Ureter (tissue), 1 donor: ENCODE measurements around the gene SLC16A6. TPM values are rescaled to one million over a fixed set of nuclear protein-coding genes. Genes with fewer than 3 reads are reported as not detected.
"Not testable (repeated sequence)": the region's sequence is repeated elsewhere in the genome, so short reads cannot be mapped to it uniquely, and the experiment has no call there.

ENCODE experiments used
- DNase-seq: peaks from one replicate; pipeline ENCODE4 v3.0.0-alpha.2; 2020; ENCODE audit warnings: low spot score
- total RNA-seq: library from RNA; stranded (reverse); gene quantifications from one replicate; pipeline ENCODE4 v1.2.4, GENCODE V29; 2023
- donor health status: DM: yes; HTN: yes; CAD: no.

Gene SLC16A6
- total RNA-seq, 1 donor from 2014 or later: 3.0 TPM

DNA sequence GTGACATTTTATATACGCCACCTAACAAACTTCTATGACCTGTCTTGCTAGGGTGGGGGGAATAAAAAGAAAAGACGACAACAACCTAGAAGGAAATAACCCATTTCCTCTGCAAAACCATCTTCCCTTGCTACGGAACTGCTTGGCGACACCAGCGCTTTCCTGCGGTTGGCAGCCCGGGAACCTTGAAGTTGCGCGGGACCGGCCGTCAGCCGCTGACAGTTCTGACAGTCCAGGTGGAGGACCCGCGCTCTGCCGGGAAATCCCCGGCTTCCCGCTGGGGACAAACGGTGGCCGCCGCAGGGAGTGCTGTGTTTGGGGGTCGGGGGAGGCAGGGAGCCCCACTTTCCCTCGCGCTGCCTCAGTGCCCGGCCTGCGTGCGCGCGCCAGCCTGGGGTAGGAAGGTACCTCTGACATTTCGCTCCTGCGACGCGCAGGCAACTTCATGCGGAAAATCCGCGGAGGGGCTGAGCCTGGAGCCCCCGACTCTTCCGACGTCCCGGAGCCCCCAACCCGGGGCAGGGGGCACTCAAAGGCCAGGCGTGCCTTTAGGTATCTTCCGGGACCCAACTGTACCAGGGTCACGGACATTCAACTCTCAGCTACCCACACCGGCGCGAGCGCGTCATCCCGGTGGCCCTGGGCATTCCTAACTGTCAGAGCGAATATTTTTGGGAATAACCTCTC is 516 bp downstream of the SLC16A6 start:
- peak; percentile 56 for DNase-seq

DNA sequence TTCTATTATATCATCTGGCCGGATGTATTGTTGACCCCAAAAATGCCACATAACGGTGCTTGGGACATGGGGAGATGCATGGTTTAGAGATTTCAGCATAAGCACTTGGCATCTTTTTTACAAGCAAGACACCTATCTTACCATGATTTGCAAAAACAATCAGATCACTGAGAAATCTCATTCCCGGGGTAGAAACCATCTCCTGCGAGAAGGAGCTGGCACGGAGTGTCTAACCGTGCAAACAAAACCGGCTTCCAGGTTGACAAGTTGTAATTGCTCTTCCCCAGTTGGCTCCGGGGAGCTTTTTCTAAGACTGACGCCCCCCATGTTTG is 1.0 kb downstream of the SLC16A6 start:
- DNase-seq: no peak

DNA sequence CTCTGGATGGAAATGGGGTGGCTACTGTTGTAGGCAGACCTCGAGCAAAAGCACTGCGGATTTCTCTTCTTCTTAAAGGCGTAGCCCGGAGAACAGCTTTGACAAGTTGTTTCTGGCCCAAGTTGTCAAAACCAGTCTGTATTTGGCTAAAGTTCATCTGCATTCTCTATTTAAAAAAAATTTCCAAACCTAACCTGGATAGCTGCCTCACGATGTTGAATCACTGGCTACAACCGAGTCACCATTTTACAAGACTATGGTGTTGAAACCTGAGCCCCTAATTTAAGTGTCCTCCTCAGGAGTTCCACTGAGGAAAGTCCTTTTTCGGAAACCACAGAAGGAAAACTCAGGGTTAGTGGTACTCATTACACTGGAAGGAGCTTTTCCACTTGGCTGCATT is 1.5 kb downstream of the SLC16A6 start:
- no peak for DNase-seq

DNA sequence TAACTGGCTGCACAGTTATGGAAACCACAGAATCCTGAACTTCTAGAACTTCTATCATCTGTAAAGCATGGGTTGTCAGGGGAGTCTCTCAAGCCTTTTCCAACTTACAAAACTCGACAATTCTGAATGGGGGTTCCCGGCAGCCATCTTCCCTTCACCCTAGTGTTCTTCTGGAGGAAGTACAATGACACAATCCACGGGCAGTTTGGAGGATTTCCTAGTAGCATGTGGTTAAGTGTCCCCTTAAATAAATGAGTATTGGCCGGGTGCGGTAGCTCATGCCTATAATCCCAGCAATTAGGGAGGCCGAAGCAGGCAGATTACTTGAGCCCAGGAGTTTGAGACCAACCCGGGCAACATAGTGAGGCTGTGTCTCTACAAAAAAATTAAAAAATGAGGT is 2.1 kb downstream of the SLC16A6 start:
- no peak for DNase-seq

DNA sequence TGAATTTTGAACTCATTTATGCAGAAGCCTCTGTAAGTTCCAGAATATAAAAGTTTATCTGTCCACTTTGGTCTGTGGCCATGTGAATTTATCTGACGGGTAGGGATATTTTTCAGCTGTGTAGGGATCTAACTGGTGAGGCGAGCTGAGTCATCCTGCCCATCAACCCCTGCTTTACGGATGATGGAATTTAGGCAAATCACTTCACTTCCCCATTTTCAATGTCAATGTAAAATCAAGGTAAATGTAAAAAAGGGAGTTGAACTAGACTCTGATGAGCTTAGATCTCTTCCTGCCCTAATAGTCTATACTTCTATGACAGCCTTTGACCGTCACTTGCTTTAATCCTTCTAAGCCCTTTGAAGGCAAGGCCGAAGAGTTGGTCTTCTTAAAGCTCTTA is 2.6 kb downstream of the SLC16A6 start:
- no peak for DNase-seq

DNA sequence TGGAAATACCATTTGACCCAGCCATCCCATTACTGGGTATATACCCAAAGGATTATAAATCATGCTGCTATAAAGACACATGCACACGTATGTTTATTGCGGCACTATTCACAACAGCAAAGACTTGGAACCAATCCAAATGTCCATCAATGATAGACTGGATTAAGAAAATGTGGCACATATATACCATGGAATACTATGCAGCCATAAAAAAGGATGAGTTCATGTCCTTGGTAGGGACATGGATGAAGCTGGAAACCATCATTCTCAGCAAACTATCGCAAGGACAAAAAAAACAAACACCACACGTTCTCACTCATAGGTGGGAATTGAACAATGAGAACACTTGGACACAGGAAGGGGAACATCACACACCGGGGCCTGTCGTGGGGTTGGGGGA is 9.0 kb downstream of the SLC16A6 start:
- DNase-seq: not testable (repeated sequence)

DNA sequence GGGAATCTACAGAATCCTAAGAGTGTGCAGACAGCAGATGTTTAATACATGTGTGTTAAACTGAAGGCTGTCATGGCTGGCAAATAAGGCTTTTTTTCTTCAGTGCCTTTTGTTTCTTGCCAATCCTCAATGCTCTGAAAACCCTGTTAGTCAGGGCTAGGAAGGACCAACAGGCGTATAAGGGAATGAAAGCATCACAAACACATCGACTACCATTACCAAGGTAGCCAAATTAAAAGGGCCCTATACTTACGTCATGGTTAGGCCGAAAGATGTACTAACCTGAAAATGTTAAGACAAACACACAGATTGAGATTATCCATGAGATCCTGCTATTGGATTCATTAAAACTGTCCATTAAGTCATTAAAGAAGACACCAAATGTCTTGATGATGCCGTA is 13.1 kb downstream of the SLC16A6 start:
- DNase-seq: no peak

DNA sequence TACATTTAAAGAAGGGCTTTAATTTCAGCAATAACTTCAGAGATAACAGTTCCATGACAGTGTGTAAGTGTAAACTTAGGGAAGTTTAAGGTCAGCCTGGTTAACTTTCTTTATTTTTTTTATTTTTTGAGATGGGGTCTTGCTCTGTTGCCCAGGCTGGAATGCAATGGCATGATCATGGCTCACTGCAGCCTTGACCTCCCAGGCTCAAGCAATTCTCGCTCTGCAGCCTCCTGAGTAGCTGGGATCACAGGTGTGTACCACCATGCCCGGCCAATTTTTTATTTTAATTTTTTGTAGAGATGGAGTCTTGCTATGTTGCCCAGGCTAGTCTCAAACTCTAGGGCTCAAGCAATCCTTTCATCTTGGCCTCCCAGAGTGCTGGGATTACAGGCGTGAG is 14.6 kb downstream of the SLC16A6 start:
- DNase-seq: not testable (repeated sequence)

DNA sequence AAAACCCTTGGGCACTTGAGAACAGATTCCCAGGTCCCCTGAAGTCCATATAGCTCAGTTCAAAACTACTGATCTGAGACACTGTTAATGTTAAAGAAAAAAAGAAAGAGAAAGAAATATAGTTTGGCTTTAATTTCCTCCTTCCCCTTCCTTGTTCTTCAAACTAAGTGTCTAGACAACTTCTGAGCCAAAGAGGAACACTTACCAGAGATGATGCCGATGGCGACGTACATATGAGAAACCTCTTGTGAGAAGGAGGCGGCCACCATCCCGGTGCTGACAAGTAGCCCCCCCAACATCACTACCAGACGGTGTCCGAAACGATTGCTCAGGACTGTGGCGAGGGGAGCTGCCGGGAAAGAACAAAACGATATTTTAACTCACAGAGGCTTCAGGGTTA is 17.2 kb downstream of the SLC16A6 start:
- DNase-seq: no peak

DNA sequence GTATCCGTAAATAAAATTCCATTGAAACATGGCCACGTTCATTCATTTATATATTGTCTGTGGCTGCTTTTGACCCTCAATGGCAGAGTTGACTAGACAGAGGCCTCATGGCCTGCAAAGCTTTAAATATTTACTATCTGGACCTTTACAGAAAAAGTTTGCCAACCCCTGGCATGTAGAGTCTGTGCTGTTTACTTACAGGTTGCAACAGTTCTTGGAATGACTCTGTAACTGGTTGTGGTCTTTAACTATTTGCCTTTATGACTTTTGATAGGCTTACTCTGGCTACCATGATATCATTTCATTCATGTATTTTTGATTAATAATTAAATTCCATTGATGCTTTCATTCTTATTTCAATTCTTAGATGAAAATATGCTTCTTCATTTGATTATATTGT is 25.1 kb downstream of the SLC16A6 start:
- DNase-seq: not testable (repeated sequence)

DNA sequence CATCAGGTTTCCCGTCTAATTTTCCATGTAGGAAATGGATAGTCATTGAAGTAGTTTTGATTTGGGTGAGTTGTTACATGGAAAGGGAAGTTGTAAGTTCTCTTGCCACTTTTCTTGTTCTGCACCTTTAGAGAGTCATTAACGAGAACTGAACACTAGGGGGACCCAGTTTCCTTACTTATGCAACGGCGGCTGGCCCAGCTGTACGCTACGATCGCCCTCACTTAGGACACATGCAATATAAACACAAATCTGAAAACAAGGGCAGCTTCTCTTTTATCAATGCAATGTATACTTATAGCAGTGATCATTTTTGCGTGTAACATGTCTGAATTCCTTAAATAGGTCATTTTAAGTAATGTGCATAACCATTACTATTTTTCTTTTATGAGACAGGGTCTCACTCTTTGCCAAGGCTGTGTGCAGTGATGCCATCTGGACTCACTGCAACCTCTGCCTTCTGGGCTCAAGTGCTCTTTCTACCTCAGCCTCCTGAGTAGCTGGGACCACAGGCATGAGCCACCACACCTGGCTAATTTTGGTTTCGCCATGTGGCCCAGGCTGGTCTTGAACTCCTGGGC is 27.7 kb downstream of the SLC16A6 start:
- DNase-seq: not testable (repeated sequence)

DNA sequence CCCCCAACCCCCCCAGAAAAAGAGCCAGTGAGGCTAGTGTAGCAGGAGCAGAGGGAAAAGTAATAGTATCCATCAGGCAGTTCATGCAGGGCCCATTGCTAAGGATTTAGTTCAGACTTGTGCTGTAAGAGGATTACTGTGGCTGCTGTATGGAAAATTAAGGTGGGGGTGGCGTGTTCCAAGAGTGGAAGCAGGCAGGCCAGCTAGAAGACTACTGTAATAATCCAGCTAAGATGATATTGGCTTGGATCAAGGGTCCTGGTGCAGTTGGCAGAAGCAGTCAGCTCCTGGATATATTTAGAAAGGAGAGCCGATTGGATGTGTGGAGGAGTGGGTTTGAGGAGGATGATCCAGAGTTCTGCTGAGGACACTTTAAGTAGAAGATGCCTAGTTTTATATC is 28.5 kb downstream of the SLC16A6 start:
- not testable (repeated sequence) for DNase-seq

DNA sequence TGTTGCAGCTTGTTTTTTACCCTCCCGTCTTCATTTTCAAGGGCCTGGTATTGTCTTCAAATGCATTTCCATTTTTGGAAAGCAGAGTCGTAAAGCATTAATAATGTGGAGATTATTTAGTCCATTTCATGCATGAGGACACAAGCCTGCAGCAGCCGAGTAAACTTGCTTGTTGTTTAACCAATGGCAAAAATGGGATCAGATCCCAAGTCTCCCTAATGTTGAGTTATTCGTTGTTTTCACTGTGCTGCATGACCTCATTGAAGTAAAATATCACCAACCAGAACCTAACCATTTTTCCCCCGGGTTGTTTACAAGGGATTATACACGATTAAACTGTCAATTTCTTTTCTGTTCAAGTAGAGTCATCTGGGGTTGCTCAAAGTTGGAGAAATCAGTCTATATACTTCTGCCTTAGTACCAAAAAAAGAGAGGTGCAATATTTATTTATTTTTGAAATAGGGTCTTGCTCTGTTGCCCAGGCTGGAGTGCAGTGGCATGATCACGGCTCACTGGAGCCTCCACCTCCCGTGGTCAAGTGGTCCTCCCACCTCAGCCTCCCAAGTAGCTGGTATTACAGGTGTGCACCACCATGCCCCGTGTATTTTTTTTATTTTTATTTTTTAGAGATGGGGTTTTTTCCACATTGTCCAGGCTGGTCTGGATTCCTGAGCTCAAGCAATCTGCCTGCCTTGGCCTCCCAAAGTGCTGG is 30.7 kb downstream of the SLC16A6 start:
- no peak for DNase-seq

DNA sequence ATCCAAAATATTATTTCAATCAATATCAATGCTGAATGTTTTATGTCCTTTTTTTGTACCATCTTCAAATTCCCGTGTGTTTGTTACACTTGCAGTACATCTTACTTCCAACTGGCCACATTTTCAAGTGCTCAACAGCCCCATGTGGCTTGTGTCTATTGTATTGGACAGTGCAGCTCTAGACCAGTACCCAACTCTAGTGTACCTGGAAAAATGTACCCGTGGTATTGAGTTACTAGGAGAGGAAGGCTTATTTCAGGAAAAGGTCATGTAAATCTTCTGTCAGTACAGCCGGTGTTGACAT is 31.3 kb downstream of the SLC16A6 start:
- not testable (repeated sequence) for DNase-seq

DNA sequence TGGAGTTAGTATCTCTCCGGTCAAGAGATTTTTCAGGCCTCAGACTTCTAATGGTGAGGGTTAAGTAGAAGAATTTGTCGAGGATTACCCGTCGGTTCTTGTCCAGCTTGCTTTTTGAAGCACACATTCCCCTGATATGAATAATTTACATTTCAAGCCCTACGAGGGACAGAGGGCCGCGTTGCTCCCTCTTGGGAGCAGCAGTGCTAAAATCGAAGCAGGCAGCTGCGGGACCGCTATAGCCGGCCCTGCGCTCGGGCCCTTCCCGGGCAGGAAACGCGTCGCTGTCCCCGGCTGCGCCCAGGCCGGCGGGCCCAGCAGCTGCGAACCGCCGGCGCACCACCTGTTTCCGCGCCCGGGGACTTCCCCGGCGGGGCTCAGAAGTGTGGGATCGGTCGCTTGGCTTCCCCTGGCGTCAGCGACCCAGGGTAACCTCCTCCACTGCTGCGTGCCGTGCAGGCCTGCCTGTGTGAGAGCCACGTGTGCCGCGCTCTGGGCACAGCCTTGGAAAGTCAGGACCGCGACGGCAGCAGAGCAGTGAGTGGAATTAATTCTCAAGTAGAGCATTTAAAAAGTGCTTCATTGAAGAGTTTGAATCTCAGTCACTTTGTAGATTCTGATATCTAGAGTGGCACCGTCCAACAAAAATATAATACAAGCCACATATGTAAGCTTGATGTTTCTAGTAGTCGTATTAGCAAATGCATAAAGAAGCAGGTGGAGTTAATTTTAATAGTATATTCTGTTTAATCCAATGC is 31.9 kb downstream of the SLC16A6 start:
- DNase-seq: peak; percentile 61

DNA sequence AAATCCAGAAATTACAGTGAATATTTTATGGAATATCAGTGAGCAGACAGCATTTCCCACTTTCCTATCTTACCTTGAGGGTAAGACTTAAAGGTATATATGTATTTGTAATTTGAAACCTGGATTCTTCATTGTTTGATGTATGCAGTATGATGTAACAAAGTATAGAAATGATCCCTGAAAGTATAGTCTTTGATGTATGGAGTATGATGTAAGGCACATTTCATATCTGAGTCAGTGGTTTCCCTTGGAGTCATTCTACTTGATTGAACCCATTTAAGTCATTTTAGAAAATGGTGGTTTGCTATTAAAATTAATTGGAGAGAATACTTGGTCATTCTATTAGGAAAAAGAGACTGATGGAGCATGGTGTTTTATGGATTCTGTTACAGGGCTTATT is 33.0 kb downstream of the SLC16A6 start:
- DNase-seq: no peak

DNA sequence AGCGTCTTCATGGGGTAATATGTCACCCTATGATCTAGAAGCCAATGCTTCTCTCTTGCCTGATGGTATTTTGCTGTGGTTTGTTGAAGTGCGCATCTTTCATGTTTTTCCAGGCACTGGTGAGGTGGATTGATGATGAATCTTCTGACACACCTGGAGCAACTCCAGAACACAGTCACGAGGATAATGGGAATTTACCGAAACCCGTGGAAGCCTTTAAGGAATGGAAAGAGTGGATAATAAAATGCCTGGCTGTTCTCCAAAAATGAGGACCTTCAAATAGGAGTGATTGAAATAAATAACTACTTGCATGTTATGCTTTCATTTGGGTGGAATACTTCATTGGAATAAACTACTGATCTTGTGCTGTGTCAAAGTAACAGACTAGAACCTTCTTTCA is 34.2 kb downstream of the SLC16A6 start:
- DNase-seq: not testable (repeated sequence)

DNA sequence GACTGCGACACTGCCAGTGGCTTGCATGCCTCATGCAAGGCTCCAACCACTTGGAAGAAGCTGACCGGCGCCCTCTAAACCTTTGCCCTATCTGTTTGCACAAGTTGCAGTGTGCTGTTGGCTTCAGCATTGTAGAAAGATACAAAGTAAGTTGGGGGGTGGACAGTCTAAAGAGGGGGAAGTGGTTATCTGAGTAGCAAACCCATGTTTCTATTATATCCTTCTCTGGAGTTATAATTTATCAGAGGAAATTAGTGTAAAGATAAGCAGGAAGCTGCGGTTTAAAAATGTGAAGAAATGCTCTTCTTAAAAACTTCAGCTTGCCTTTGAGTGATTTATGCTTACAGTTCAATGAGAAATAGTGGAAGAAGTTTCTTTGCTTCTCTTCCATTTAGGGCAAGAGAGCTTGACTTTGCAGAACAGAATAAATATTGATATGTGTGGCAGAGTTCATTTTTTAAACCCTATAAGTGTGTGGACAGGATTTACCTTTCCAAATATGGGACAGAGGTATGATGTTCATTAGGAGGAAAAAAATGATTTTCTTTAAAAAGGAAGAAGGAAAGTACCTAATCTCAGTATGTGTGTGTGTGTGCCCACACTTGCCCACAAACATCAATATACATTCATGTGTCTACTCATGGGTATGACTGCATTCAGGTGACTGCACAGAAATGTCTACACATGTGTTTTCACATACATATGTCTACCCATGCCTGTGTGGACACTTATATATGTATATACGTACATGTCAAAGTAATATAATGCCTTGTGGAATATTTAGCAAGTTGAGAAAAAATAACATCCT is 35.0 kb downstream of the SLC16A6 start:
- DNase-seq: no peak

DNA sequence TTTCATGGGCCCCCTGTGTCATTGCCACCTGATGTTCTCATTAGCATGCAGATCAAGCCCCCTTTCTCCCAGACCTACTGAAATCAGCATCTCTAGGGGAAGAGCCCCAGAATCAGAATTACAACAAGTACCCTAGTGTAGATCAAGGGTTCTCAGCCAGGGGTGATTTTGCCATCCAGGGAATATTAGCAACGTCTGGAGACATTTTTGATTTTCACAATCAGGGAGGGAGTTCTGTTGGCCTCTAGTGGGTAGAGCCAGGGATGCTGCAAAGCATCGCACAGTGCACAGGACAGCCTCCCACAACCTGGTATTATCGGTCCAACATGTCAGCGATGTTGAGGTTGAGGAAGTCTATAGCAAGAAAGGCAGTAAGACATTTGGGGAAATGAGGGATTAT is 35.8 kb downstream of the SLC16A6 start:
- no peak for DNase-seq

DNA sequence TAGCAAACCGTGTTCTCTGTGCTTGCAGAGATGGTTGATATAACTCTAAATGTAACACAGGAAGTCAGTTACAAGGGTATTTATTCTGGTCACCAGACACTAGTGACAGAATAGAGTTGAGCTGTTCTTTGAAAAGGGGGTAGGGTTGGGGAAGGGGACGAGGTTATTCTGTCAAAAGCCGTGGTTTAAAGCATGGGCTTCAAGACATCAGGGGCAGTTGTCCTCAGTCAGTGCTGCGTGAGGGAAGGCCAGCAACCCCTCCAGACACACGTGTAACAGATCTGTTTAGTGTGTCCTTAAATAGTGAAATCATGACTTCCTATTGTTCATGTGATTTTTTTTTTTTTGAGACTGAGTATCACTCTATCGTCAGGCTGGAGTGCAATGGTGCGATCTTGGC is 37.5 kb downstream of the SLC16A6 start:
- DNase-seq: not testable (repeated sequence)

DNA sequence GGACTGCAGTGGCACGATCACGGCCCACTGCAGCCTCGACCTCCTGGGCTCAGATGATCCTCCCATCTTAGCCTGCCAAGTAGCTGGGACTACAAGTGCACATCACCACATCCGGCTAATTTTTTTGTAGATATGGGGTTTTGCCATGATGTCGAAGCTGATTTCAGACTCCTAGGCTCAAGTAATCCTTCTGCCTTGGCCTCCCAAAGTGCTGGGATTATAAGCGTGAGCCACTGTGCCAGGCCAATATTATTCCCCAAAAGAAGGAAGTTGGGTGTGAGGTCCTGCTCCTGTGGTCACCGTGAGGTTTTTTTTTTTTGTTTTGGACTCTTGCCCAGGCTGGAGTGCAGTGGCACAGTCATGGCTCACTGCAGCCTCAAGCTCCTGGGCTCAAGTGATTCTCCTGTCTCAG is 41.6 kb downstream of the SLC16A6 start:
- DNase-seq: no peak

DNA sequence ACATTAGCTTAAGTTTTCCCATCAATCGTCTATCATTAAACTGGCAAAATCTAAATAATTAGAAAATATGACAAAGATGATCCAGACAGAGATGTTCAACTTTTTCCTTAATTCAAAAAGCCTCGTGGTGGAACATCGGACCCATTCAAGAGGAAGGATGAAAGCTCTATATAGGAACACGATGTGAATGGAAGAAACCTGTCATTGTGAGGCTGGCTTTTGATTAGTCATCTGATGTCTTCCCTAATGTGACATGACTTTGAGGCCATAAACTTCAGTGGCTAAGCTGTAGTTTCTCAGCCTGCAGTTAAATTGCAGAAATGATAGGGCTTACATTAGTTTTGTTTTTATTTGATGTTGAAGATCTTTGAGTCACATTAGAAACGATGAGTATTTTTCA is 42.0 kb downstream of the SLC16A6 start:
- no peak for DNase-seq
